GOT3 (cell line): ENCODE results near the gene GUCD1.

ENCODE experiments used
- DNase-seq: peaks from one replicate; lab custom pipeline; 2025; ENCODE audit warnings: mixed read lengths; lab: John Stamatoyannopoulos, UW

GUCD1 gene

GRCh38 chr22:24590596-24591173, 35.7 kb upstream of the GUCD1 start:
- no peak for DNase-seq

GRCh38 chr22:24589518-24590030, 34.6 kb upstream of the GUCD1 start:
- DNase-seq = no peak

- no peak for DNase-seq
Observed at GRCh38 chr22:24588757-24589481, 34.0 kb upstream of the GUCD1 start.

GRCh38 chr22:24588381-24588756, 33.4 kb upstream of the GUCD1 start:
- no peak for DNase-seq

GRCh38 chr22:24587948-24588347, 33.0 kb upstream of the GUCD1 start:
- no peak for DNase-seq

- no peak for DNase-seq
Observed at GRCh38 chr22:24587251-24587650, 32.3 kb upstream of the GUCD1 start.

- no peak for DNase-seq
Observed at GRCh38 chr22:24585927-24586546, 31.1 kb upstream of the GUCD1 start.

GRCh38 chr22:24585461-24585860, 30.5 kb upstream of the GUCD1 start:
- DNase-seq = no peak

GRCh38 chr22:24584871-24585411, 30.0 kb upstream of the GUCD1 start:
- no peak for DNase-seq

GRCh38 chr22:24584166-24584790, 29.3 kb upstream of the GUCD1 start:
- DNase-seq = no peak

- no peak for DNase-seq
Observed at GRCh38 chr22:24583221-24584165, 28.6 kb upstream of the GUCD1 start.

GRCh38 chr22:24582056-24582814, 27.3 kb upstream of the GUCD1 start:
- no peak for DNase-seq

- no peak for DNase-seq
Observed at GRCh38 chr22:24580276-24580675, 25.3 kb upstream of the GUCD1 start.

GRCh38 chr22:24579258-24579601, 24.3 kb upstream of the GUCD1 start:
- DNase-seq = no peak

- no peak for DNase-seq
Observed at GRCh38 chr22:24578355-24579257, 23.7 kb upstream of the GUCD1 start.

- no peak for DNase-seq
Observed at GRCh38 chr22:24576778-24577177, 21.8 kb upstream of the GUCD1 start.

GRCh38 chr22:24571266-24571665, 16.3 kb upstream of the GUCD1 start:
- no peak for DNase-seq

GRCh38 chr22:24567668-24568067, 12.7 kb upstream of the GUCD1 start:
- no peak for DNase-seq

- no peak for DNase-seq
Observed at GRCh38 chr22:24566899-24567511, 12.1 kb upstream of the GUCD1 start.
